Measurements from ENCODE around the gene HADHB. TPM values are rescaled to one million over a fixed set of nuclear protein-coding genes. Genes with fewer than 3 reads are reported as not detected.
A peak's percentile ranks its signal among the peaks of the same experiment; 100 is the strongest.
"Not testable (repeated sequence)": the region's sequence is repeated elsewhere in the genome, so short reads cannot be mapped to it uniquely, and the experiment has no call there.

Gene HADHB
- total and polyA plus RNA-seq, 2 donors = 105 to 112 TPM

DNA sequence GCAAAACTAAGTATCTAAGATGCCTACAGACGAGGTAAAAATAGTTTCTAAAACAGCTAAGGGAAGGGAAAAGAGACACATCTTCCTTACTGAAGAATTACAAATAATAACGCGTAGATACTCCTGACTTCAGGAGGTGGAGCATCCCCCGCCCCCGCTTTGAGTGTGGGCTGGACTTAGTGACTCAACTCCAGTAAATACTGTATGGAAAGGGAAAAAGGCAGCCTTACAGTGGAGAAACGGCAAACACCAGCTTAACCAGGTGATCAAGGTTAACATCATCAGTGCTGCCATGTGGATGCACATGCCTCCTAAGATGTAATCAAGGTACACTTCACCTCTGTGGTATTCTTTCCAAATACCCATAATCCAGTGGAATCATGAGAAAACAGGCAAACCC lies 47.9 kb downstream of the HADHB start:
- H3K4me3 ChIP-seq (ENCODE audit: low read depth, low read length) = no peak overlapping the region
- DNase-seq (ENCODE audit: extremely low spot score) = no peak
- 56% methylated on average over 6 of the region's 6 CpGs for WGBS
- peaks cover 2% of the 10 kb centered on the region for H3K36me3 ChIP-seq (ENCODE audit: insufficient read depth)
- H3K4me1 ChIP-seq (ENCODE audit: insufficient read depth) = no peaks in the 10 kb centered on the region
- H3K27ac ChIP-seq (ENCODE audit: low read depth) = no peak overlapping the region

DNA sequence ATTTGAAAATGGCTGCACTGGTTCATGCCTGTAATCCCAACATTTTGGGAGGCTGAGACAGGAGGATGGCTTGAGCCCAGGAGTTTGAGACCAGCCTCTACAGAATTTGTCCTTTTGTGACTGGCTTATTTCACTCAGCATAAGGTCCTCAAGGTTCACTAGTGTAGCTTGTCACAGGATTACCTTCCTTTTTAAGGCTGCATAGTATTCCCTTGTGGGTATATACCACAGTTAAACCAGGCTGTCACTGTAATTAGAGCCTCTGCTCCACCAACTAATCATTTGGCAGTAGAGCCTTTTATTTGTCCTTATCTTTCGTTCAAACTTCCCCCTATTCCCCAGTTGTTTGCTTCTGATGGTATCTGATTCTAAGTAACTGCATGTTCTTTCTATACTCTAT lies 50.8 kb downstream of the HADHB start:
- WGBS = 79% methylated on average over 1 of the region's 1 CpG
- no peaks in the 10 kb centered on the region for H3K4me1 ChIP-seq (ENCODE audit: insufficient read depth)
- H3K4me3 ChIP-seq (ENCODE audit: low read depth, low read length) = no peak overlapping the region
- no peak for DNase-seq (ENCODE audit: extremely low spot score)
- H3K36me3 ChIP-seq (ENCODE audit: insufficient read depth) = no peaks in the 10 kb centered on the region
- H3K27ac ChIP-seq (ENCODE audit: low read depth) = no peak overlapping the region

DNA sequence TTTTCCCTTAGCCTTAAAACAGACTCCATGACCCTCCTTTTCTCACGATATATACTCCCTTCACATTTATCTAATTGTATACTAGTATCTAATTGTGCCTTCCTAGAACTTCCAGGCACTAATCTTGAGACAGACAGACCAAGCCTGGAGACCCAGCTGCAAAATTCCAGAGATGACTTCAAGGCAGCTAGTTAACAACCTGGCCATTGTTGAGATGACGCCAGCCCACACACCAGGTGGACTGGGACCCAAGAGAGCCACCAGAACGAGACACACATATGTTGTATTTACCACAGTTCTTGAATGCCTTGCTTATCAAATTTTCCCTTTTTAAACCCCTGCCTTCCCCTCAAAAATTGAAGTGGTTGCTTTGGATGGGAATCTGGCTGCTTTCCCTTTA lies 52.3 kb downstream of the HADHB start:
- 89% methylated on average over 3 of the region's 3 CpGs for WGBS
- no peak for DNase-seq (ENCODE audit: extremely low spot score)
- H3K4me1 ChIP-seq (ENCODE audit: insufficient read depth) = no peaks in the 10 kb centered on the region
- no peak overlapping the region for H3K4me3 ChIP-seq (ENCODE audit: low read depth, low read length)
- H3K36me3 ChIP-seq (ENCODE audit: insufficient read depth) = no peaks in the 10 kb centered on the region
- H3K27ac ChIP-seq (ENCODE audit: low read depth) = no peak overlapping the region

DNA sequence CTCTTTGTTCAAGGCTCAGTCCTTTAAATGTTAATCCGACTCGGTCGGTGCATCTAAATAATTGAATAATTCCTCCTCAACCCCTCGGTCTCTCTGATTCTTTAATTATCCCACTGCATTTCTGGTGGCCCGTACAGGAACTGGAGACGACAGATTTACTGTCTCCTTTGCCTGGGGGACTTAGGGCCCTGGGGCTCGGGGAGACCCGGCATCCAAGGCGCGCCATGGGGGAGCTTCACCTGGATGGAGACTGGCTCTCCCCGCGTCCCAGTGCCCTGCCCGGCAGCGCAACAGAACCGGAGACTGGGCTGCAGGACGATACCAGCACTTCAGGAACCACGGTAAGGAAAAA lies 53.5 kb downstream of the HADHB start:
- H3K4me1 ChIP-seq (ENCODE audit: insufficient read depth) = no peaks in the 10 kb centered on the region
- no peaks in the 10 kb centered on the region for H3K36me3 ChIP-seq (ENCODE audit: insufficient read depth)
- H3K27ac ChIP-seq (ENCODE audit: low read depth) = peak overlapping the region; percentile 60
- H3K4me3 ChIP-seq (ENCODE audit: low read depth, low read length) = no peak overlapping the region
- WGBS = 30% methylated on average over 17 of the region's 17 CpGs
- DNase-seq (ENCODE audit: extremely low spot score) = no peak

DNA sequence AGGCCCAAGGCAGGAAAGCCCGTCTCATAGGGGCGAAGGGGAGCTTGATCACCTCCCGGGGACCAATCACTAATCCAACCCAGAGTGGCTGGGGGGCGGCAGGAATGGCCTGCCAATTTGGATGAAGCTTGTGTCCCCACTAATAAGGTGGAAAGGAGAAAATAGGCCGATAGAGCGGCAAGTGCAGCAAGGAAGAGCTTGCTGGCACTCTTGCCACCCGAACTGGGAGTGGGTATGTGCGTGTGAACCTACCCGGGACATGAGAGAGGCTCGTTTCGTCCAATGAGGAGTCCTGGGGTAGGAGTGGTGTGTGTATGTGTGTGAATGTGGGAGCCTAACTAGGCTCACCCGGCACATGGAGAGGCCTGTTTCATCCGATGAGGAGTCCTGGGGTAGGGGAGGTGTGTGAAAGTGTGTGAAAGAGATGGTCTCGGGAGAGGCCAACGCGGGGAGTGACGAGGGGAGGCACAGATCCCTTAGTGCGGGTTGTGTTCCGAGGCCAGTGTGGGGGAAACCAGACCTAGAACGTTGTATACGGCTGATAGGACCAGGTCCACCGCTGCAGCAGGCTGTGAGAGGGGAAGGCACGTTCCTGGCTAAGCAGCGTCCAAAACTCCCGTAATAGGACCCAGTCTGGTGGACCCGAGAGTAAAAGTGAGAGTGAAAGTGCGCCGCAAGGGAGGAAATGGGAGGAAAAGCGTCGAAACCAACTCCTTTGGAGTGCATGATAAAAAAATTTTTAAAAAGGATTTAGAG lies 54.1 kb downstream of the HADHB start:
- H3K27ac ChIP-seq (ENCODE audit: low read depth) = peak overlapping the region; percentile 60
- 3% methylated on average over 30 of the region's 30 CpGs for WGBS
- no peak for DNase-seq (ENCODE audit: extremely low spot score)
- peak overlapping the region; percentile 60 for H3K4me3 ChIP-seq (ENCODE audit: low read depth, low read length)
- no peaks in the 10 kb centered on the region for H3K36me3 ChIP-seq (ENCODE audit: insufficient read depth)
- no peaks in the 10 kb centered on the region for H3K4me1 ChIP-seq (ENCODE audit: insufficient read depth)

DNA sequence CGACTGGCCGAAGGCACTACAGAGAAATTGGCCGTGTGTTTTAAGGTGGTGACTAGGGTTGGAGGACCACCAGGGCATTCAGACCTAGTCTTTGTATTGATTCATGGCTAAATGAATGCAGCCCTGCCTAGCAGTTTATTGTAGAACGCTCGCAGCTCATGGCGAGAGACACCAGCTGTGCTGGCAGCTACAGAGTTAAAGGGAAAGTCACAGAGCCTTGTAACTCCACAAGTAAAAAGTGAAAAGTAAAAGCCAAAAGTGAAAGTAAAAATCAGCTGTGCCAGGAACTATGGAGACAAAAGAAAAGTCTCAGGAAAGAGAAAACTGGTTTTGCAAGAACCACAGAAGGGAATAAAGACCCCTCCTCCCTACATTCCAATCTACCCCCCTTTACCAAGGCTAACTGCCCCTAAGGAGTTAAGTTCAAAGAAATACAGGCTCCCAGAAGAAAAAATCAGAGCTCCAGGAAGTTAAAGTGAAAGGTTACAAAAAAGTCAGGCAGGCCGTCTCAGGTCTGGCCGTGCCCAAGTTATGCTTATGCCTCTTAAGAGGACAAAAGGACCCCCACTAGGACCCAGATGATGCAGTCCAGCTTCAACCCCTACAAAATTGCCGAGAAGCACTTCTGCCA lies 54.8 kb downstream of the HADHB start:
- peak overlapping the region; percentile 71 for H3K27ac ChIP-seq (ENCODE audit: low read depth)
- H3K4me1 ChIP-seq (ENCODE audit: insufficient read depth) = no peaks in the 10 kb centered on the region
- 1% methylated on average over 9 of the region's 9 CpGs for WGBS
- no peaks in the 10 kb centered on the region for H3K36me3 ChIP-seq (ENCODE audit: insufficient read depth)
- DNase-seq (ENCODE audit: extremely low spot score) = peak; percentile 87
- H3K4me3 ChIP-seq (ENCODE audit: low read depth, low read length) = peak overlapping the region; percentile 60

DNA sequence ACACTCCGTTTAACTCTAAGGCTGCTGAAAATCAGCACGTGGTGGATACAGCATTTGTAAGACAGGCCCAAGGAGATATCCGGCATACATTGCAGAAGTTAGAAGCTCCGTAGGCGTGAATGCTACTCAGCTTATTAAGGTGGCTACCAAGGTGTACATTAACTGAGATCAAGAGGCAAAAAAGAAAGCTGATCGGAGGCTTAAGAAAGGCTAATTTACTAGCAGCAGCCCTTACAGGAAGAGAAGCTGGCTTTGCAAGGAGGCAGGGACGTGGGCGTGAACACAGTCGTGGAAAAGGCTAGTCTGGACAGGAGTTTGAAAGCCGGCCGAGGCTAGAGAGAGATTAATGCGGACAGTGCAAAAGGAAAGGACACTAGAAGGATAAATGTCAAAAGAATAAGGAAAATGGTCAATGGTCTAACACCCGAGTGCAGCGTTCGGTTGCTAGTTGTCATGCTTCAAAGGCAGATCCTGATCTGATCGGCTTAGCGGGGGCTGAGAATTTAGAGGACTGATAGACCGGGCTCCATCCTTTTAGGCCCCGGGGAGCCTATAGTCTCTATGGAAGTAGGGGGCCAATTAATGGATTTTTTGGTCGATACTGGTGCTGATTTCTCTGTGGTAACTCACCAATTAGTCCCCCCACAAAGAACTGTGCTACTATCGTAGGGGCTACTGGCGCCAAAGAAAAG lies 55.6 kb downstream of the HADHB start:
- Histone ChIP-seq H3K27ac (ENCODE audit: low read depth) (no peak overlapping the region), H3K4me3 (ENCODE audit: low read depth, low read length) (peak overlapping the region; percentile 60), H3K4me1 (ENCODE audit: insufficient read depth) (no peaks in the 10 kb centered on the region), H3K36me3 (ENCODE audit: insufficient read depth) (no peaks in the 10 kb centered on the region)
- 33% methylated on average over 22 of the region's 22 CpGs for WGBS
- peak; percentile 55 for DNase-seq (ENCODE audit: extremely low spot score)

DNA sequence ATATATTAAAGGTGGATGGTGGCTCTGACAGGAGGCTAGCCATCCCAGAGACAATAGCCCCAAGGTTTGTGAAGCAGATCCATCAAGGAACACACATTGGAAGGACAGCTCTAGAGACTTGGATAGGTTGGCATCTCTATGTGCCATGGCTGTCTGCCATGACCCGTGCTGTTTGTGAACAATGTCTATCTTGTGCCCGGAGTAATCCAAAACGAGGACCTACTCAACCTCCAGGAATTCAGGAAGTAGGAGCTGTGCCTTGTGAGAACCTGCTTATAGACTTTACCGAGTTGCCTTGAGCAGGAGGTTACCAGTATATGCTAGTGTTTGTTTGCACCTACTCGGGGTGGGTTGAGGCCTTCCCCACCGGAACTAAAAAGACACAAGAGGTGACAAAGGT lies 58.1 kb downstream of the HADHB start:
- 82% methylated on average over 6 of the region's 6 CpGs for WGBS
- DNase-seq (ENCODE audit: extremely low spot score) = no peak
- Histone ChIP-seq H3K4me3 (ENCODE audit: low read depth, low read length) (no peak overlapping the region), H3K4me1 (ENCODE audit: insufficient read depth) (no peaks in the 10 kb centered on the region), H3K36me3 (ENCODE audit: insufficient read depth) (no peaks in the 10 kb centered on the region), H3K27ac (ENCODE audit: low read depth) (no peak overlapping the region)

DNA sequence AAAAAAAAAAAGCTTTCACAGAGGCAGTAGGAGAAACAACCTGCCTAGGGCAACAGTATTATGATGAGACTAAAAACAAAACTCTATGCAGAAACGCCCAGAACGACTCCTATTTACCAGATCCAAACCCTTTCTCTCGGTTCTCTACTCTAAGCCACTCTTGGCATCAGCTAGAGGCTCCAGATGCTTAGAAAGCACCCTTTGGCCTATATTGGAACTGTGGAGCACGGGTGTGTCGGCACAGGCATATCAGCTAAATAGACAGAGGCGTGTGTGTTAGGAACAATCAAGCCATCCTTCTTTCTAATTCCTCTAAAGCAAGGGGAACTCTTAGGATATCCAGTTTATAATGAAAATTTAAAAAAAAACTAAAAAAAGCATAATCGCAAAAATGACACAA lies 60.4 kb downstream of the HADHB start:
- H3K4me1 ChIP-seq (ENCODE audit: insufficient read depth); H3K4me3 ChIP-seq (ENCODE audit: low read depth, low read length); H3K36me3 ChIP-seq (ENCODE audit: insufficient read depth); DNase-seq (ENCODE audit: extremely low spot score); H3K27ac ChIP-seq (ENCODE audit: low read depth): not testable (repeated sequence)
- 43% methylated on average over 7 of the region's 7 CpGs for WGBS

DNA sequence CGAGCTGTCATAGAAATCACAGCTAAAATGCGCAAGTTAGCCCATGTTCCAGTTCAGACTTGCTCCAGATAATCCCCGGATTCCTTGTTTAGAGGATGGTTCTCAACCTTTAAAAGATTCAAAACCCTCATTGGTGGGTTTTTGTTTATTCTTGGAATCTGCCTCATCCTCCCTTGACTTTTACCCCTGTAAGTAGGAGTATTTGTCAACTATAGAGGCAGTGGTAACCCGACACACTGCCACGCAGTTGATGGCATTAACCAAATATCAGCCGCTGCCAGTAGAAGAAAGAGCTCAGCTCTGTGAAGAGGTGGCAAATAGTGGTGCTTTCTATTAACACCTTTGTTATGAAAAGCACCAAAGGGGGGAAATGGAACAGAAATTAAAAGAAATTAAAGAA lies 60.8 kb downstream of the HADHB start:
- Histone ChIP-seq H3K27ac (ENCODE audit: low read depth) (no peak overlapping the region), H3K36me3 (ENCODE audit: insufficient read depth) (no peaks in the 10 kb centered on the region), H3K4me3 (ENCODE audit: low read depth, low read length) (no peak overlapping the region), H3K4me1 (ENCODE audit: insufficient read depth) (no peaks in the 10 kb centered on the region)
- 65% methylated on average over 6 of the region's 6 CpGs for WGBS
- no peak for DNase-seq (ENCODE audit: extremely low spot score)

DNA sequence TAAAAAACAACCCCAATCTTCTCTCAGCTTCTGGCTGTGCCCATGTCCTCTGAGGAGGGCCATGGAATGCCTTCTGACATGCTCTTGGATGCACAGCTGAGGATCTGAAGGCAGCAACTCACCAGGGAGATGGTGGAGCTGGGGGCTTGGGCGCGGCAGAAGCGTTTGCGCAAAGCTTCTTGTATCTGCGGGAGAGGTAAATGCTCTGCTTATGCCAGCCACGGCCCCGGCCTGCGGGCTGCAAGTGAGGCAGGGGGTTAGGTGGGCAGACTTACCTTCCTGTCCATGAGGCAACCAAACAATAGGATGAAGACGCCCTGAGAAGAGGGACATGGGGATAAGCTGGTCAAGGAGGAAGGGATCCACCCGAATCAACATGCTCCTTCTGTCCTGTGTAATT lies 65.2 kb downstream of the HADHB start:
- Histone ChIP-seq H3K4me3 (ENCODE audit: low read depth, low read length) (no peak overlapping the region), H3K27ac (ENCODE audit: low read depth) (no peak overlapping the region), H3K4me1 (ENCODE audit: insufficient read depth) (no peaks in the 10 kb centered on the region), H3K36me3 (ENCODE audit: insufficient read depth) (no peaks in the 10 kb centered on the region)
- no peak for DNase-seq (ENCODE audit: extremely low spot score)
- 81% methylated on average over 10 of the region's 10 CpGs for WGBS

DNA sequence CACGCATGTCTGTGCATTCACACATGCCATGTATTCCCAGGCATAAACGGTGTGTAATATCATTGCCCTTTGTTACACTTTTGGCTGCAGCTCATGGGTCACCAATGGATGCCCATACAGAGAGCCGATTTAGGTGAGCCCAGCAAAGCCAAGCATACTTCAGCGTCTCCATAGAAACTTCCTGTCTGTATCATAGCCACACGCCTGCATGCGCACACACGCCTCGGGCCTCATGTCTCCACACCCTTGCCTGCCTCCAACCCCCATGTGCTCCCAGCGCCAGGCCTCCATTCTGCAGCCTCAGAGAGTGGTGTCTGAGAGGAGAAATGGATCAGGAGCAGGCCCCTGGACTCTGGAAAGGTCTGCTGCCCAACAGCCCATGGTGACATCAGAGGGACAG lies 67.7 kb downstream of the HADHB start:
- DNase-seq (ENCODE audit: extremely low spot score) = no peak
- 73% methylated on average over 9 of the region's 9 CpGs for WGBS
- H3K36me3 ChIP-seq (ENCODE audit: insufficient read depth) = no peaks in the 10 kb centered on the region
- H3K4me1 ChIP-seq (ENCODE audit: insufficient read depth) = no peaks in the 10 kb centered on the region
- H3K4me3 ChIP-seq (ENCODE audit: low read depth, low read length) = no peak overlapping the region
- no peak overlapping the region for H3K27ac ChIP-seq (ENCODE audit: low read depth)

DNA sequence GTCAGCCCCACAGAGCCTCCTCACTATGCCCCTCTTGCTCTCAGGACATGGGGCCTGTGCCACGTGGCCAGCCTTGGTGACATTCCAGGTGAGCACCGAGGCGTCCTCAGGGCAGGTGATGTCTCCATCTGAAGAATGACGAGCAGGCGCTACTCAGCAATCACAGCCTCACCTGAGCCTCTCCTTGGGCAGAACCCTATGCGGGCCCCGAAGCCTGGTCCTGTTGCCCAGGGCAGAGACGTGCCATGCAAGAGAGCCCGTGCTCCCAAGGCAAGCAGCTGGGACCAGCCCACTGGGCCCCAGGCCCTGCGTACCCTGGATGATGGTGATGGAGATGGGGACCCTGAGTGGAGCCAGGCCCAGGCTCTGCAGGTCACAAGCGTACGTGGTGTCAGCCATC lies 68.7 kb downstream of the HADHB start:
- WGBS = 86% methylated on average over 12 of the region's 12 CpGs
- DNase-seq (ENCODE audit: extremely low spot score) = no peak

DNA sequence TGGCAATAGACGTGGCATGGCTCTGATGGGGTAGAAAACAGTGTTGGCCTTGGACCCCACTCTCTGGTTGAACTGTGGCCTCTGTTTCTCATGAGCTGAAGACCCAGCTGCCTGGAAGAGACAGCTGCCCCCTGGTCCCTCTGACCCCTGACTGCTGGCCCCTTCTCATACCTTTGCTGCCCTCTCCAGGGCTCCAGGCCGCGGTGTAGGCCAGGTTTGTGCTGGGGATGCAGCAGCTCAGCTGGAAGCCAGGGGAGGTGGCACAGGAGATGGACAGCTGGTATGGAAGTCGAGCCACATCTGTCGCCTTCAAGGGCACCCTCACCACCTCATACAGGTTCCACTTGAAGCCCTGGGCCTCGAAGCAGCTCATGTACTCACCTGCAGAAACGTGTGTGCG lies 69.5 kb downstream of the HADHB start:
- no peak for DNase-seq (ENCODE audit: extremely low spot score)
- Histone ChIP-seq H3K4me3 (ENCODE audit: low read depth, low read length) (no peak overlapping the region), H3K36me3 (ENCODE audit: insufficient read depth) (no peaks in the 10 kb centered on the region), H3K4me1 (ENCODE audit: insufficient read depth) (no peaks in the 10 kb centered on the region), H3K27ac (ENCODE audit: low read depth) (no peak overlapping the region)
- WGBS = 73% methylated on average over 8 of the region's 8 CpGs

More for the DNA sequence above, 68.7 kb downstream of the HADHB start:
- no peak overlapping the region for H3K4me3 ChIP-seq (ENCODE audit: low read depth, low read length)
- no peak overlapping the region for H3K27ac ChIP-seq (ENCODE audit: low read depth)
- no peaks in the 10 kb centered on the region for H3K4me1 ChIP-seq (ENCODE audit: insufficient read depth)
- H3K36me3 ChIP-seq (ENCODE audit: insufficient read depth) = no peaks in the 10 kb centered on the region

All from urinary bladder (tissue), 4 donors.